SK-N-SH (cell line): ENCODE measurements around the gene CCDC57. TPM values are rescaled to one million over a fixed set of nuclear protein-coding genes. Genes with fewer than 3 reads are reported as not detected.

Experiments used
- CTCF ChIA-PET: fragments of 300-600, 350-600 bp; formaldehyde crosslinking; extraction: SDS; loops from one replicate; lab custom pipeline; 2021; lab: Yijun Ruan, JAX
- POLR2A ChIA-PET: fragments of 350-600 bp; sonication (Branson Sonifier 250); formaldehyde crosslinking; extraction: SDS; loops from one replicate; lab custom pipeline; 2020; ENCODE audit warnings: antibody characterized with exemption, inconsistent platforms; lab: Yijun Ruan, JAX
- DNase-seq: peaks from one replicate; pipeline ENCODE4 v3.0.0; 2012
- H2AFZ ChIP-seq: fragments of 200-600 bp; sonication (generic); 2 replicates; pipeline ENCODE4 v1.8.1; 2016; ENCODE audit warnings: antibody characterized with exemption, mild to moderate bottlenecking, low read depth
- H3F3A ChIP-seq: fragments of 200-600 bp; sonication (generic); replicated peaks from 2 replicates; pipeline ENCODE3; 2016; ENCODE audit warnings: antibody characterized with exemption, mild to moderate bottlenecking; ENCODE audit not compliant: insufficient read depth
- H3K27ac ChIP-seq, 2 experiments: fragments of 200-500 bp in 1 of 2; fragments of 200-600 bp in 1 of 2; sonication (Bioruptor generic) in 1 of 2; sonication (generic), shearing (Covaris generic) in 1 of 2; 2 replicates each; pipeline versions ENCODE4 v1.5.1 to v1.6.1; 2014 to 2016; ENCODE audit warnings: low read depth in 2 of 2, inconsistent platforms in 1 of 2, low read length in 1 of 2, mild to moderate bottlenecking in 1 of 2, mixed read lengths in 1 of 2
- H3K27me3 ChIP-seq: fragments of 200-600 bp; sonication (generic), shearing (Covaris generic); 2 replicates; pipeline ENCODE4 v1.6.1; 2016; ENCODE audit warnings: mixed run types; ENCODE audit not compliant: insufficient read depth
- H3K36me3 ChIP-seq, 2 experiments: fragments of 200-500 bp in 1 of 2; fragments of 200-600 bp in 1 of 2; sonication (Bioruptor generic) in 1 of 2; sonication (generic) in 1 of 2; replicated peaks in 1 of 2; 2 replicates each; pipeline versions ENCODE3 to v1.5.1; 2014 to 2016; ENCODE audit warnings: low read length in 1 of 2, mild to moderate bottlenecking in 1 of 2; ENCODE audit not compliant: insufficient read depth in 2 of 2, control insufficient read depth in 1 of 2
- H3K4me1 ChIP-seq, 2 experiments: fragments of 200-500 bp in 1 of 2; fragments of 200-600 bp in 1 of 2; sonication (Bioruptor generic) in 1 of 2; sonication (generic), shearing (Covaris generic) in 1 of 2; 2 replicates each; pipeline versions ENCODE4 v1.5.1 to v1.6.1; 2014 to 2016; ENCODE audit warnings: low read depth in 1 of 2, low read length in 1 of 2, mixed run types in 1 of 2; ENCODE audit not compliant: insufficient read depth in 2 of 2, control insufficient read depth in 1 of 2
- H3K4me2 ChIP-seq: fragments of 200-600 bp; sonication (generic), shearing (Covaris generic); 2 replicates; pipeline ENCODE4 v1.6.1; 2017; ENCODE audit warnings: mixed run types
- H3K4me3 ChIP-seq, 2 experiments: fragments of 200-500 bp in 1 of 2; fragments of 200-600 bp in 1 of 2; sonication (Bioruptor generic) in 1 of 2; sonication (generic), shearing (Covaris generic) in 1 of 2; 2 replicates each; pipeline versions ENCODE4 v1.5.1 to v1.8.1; 2014 to 2016; ENCODE audit warnings: low read depth in 2 of 2, inconsistent platforms in 1 of 2, low read length in 1 of 2, mild to moderate bottlenecking in 1 of 2, mixed read lengths in 1 of 2, moderate library complexity in 1 of 2
- H3K79me2 ChIP-seq: fragments of 200-600 bp; sonication (generic); 2 replicates; pipeline ENCODE4 v1.8.1; 2017; ENCODE audit warnings: mild to moderate bottlenecking; ENCODE audit not compliant: insufficient read depth
- H3K9ac ChIP-seq: fragments of 200-600 bp; sonication (generic); 2 replicates; pipeline ENCODE4 v1.6.1; 2017; ENCODE audit warnings: mixed run types
- H3K9me2 ChIP-seq: fragments of 200-600 bp; sonication (generic); 2 replicates; pipeline ENCODE4 v1.6.1; 2017; ENCODE audit warnings: mixed run types
- H3K9me3 ChIP-seq: fragments of 200-600 bp; sonication (generic); 2 replicates; pipeline ENCODE4 v1.6.1; 2017; ENCODE audit warnings: mixed run types, mild to moderate bottlenecking, moderate library complexity
- H4K20me1 ChIP-seq: fragments of 200-600 bp; sonication (generic); 2 replicates; pipeline ENCODE4 v1.6.1; 2017; ENCODE audit warnings: mild to moderate bottlenecking, mixed run types; ENCODE audit not compliant: insufficient read depth
- FOSL2 ChIP-seq: IDR thresholded peaks from 2 replicates; pipeline ENCODE4 v1.4.0; 2012; ENCODE audit warnings: low read depth, mild to moderate bottlenecking, moderate library complexity, borderline replicate concordance
- GABPA ChIP-seq: IDR thresholded peaks from 2 replicates; pipeline ENCODE4 v1.4.0; 2012; ENCODE audit warnings: low read depth, mild to moderate bottlenecking
- IRF3 ChIP-seq: fragments of 150-350 bp; IDR thresholded peaks from 2 replicates; pipeline ENCODE4 v1.6.1; 2016; ENCODE audit warnings: mild to moderate bottlenecking, low read depth, low read length
- JUND ChIP-seq: IDR thresholded peaks from 2 replicates; pipeline ENCODE4 v1.4.0; 2012
- MEF2A ChIP-seq: IDR thresholded peaks from 2 replicates; pipeline ENCODE4 v1.4.0; 2012; ENCODE audit warnings: low read depth, borderline replicate concordance
- NRF1 ChIP-seq: IDR thresholded peaks from 2 replicates; pipeline ENCODE4 v1.6.1; 2012; ENCODE audit warnings: low read depth, mild to moderate bottlenecking, low read length
- PBX3 ChIP-seq: IDR thresholded peaks from 2 replicates; pipeline ENCODE4; 2012
- RAD21 ChIP-seq: IDR thresholded peaks from 2 replicates; pipeline ENCODE4 v1.6.1; 2012; ENCODE audit warnings: mild to moderate bottlenecking, low read length
- SMC3 ChIP-seq: IDR thresholded peaks from 2 replicates; pipeline ENCODE4 v1.6.1; 2012; ENCODE audit warnings: low read depth, low read length, improper control_type of control experiment
- TCF12 ChIP-seq: IDR thresholded peaks from 2 replicates; pipeline ENCODE4 v1.4.0; 2012
- USF2 ChIP-seq: fragments of 150-350 bp; IDR thresholded peaks from 2 replicates; pipeline ENCODE4 v1.6.1; 2017; ENCODE audit warnings: antibody characterized with exemption, low read length, low read depth, borderline replicate concordance
- WGBS: methylation state at CpG from one replicate; pipeline ENCODE4 v1.1.6; 2017; ENCODE audit warnings: low lambda C conversion rate; 5-methylcytosine and 5-hydroxymethylcytosine counted together
- polyA plus RNA-seq, 3 experiments: library from polyadenylated mRNA; depleted of rRNA; stranded (reverse); fragments of >200 nt; gene quantifications; 2 replicates each; pipeline ENCODE4 v1.2.3, GENCODE V29; 2012

CCDC57 gene
- polyA plus RNA-seq, 1 of the 3 experiments (the other 2 are of a cell fraction) = 68.6 TPM

- Histone ChIP-seq H3K79me2 (peaks cover 14% of the 10 kb centered on the region; the same call in 1 of the 2 replicates), H3K27ac (no peak overlapping the region), H3K27me3 (no peaks in the 10 kb centered on the region), H3K9me2 (no peaks in the 10 kb centered on the region), H3K9ac (no peak overlapping the region), H3K4me1 (peaks cover 5 to 6% of the 10 kb centered on the region in 2 experiments; a peak in 2 of 4 replicates), H3F3A (peaks cover 6% of the 10 kb centered on the region), H3K4me3 (no peak overlapping the region), H3K9me3 (no peaks in the 10 kb centered on the region), H3K4me2 (no peak overlapping the region), H4K20me1 (0 out of 2 replicates have a peak, but pooled peaks cover 3% of the 10 kb centered on the region), H2AFZ (no peak overlapping the region), H3K36me3 (peaks cover 23 to 44% of the 10 kb centered on the region in 2 experiments)
- 95% methylated on average over 17 of the region's 17 CpGs for WGBS
- ChIA-PET CTCF (interaction anchor here (1.1 to 2.9 kb wide), 3 partner anchors 37 to 170 kb away, joined by 3 to 12 read pairs (median 4); no protein-coding TSS in a partner anchor), POLR2A (no interaction called here)
- no peak for TF ChIP-seq MEF2A
- no peak for TF ChIP-seq GABPA
- no peak for TF ChIP-seq IRF3
- no peak for TF ChIP-seq JUND
- DNase-seq = no peak
These were observed 12.5 kb downstream of the CCDC57 start for GRCh38 chr17:82200135-82200534.

GRCh38 chr17:82199496-82199895, 13.1 kb downstream of the CCDC57 start:
- 95% methylated on average over 7 of the region's 12 CpGs for WGBS
- Histone ChIP-seq H3K9me3 (no peaks in the 10 kb centered on the region), H3K9ac (no peak overlapping the region), H3K36me3 (peaks cover 28 to 50% of the 10 kb centered on the region in 2 experiments), H3K9me2 (no peaks in the 10 kb centered on the region), H4K20me1 (no peaks in the 10 kb centered on the region)
- CTCF ChIA-PET = interaction anchor here (0.6 to 2.9 kb wide), 3 partner anchors 14 to 170 kb away, joined by 3 to 12 read pairs (median 3); partner anchors contain the start of gene CCDC57
- DNase-seq = peak; percentile 11
- TF ChIP-seq PBX3 (no peak), TCF12 (no peak), RAD21 (no peak), USF2 (no peak), SMC3 (no peak), FOSL2 (no peak), MEF2A (no peak), NRF1 (no peak)
- TF ChIP-seq, all 33 proteins: peak for 0
- no peak overlapping the region for H2AFZ ChIP-seq
- H3K4me2 ChIP-seq = no peak overlapping the region
- H3K79me2 ChIP-seq = peaks cover 10% of the 10 kb centered on the region; the same call in 1 of the 2 replicates
- no peak overlapping the region for H3K27ac ChIP-seq
- H3K4me3 ChIP-seq = no peak overlapping the region
- POLR2A ChIA-PET = no interaction called here
- H3K4me1 ChIP-seq = no peaks in the 10 kb centered on the region; a peak in 1 of 4 replicates
- no peaks in the 10 kb centered on the region for H3K27me3 ChIP-seq
- H3F3A ChIP-seq = no peaks in the 10 kb centered on the region
